ENCODE measurements around the gene USP24.

GRCh38 chr1:55069280-55069679 lies 145.9 kb downstream of the USP24 start:
- TF ChIP-seq ZBTB33 (IDR thresholded peaks at IDR 0.05) = no peak
- no peak for TF ChIP-seq CTCF (IDR thresholded peaks at IDR 0.05 in 2 of 3, conservative IDR thresholded peaks at IDR 0.05 in 1 of 3; ENCODE audit: control insufficient read depth in 2 of 3, extremely low read depth in 1 of 3, insufficient read depth in 1 of 3, low read depth in 3 of 3, low read length in 3 of 3)
- no peak for TF ChIP-seq TAF1 (IDR thresholded peaks at IDR 0.05; ENCODE audit: borderline replicate concordance, low read depth, low read length)
- TF ChIP-seq RAD51 (IDR thresholded peaks at IDR 0.05) = no peak
- no peak for TF ChIP-seq LARP7 (IDR thresholded peaks at IDR 0.05)
- no peak for TF ChIP-seq CEBPB (IDR thresholded peaks at IDR 0.05; ENCODE audit: borderline replicate concordance in 1 of 2, low read depth in 2 of 2, low read length in 2 of 2)

All from GM12878 (cell line).